Measurements from ENCODE around the gene PRKAR1A. TPM values are rescaled to one million over a fixed set of nuclear protein-coding genes. Genes with fewer than 3 reads are reported as not detected.

Gene PRKAR1A
- total RNA-seq, 1 donor from 2014 or later = 374 TPM

GRCh38 chr17:68556551-68556950 is 44.3 kb downstream of the PRKAR1A start:
- Histone ChIP-seq H3K36me3 (peaks cover 16% of the 10 kb centered on the region), H3K4me3 (no peak overlapping the region), H3K27me3 (ENCODE audit: low read depth) (no peaks in the 10 kb centered on the region), H3K4me1 (no peaks in the 10 kb centered on the region), H3K27ac (no peak overlapping the region), H3K9me3 (no peaks in the 10 kb centered on the region)
- ATAC-seq = no peak
- intact Hi-C loops (cut with DNase I) = no loop called here
- no peak for TF ChIP-seq CTCF (IDR thresholded peaks at IDR 0.05)
- DNase-seq = no peak

GRCh38 chr17:68559316-68559715 is 47.1 kb downstream of the PRKAR1A start:
- intact Hi-C loops (cut with DNase I) = no loop called here
- H3K4me3 ChIP-seq = no peak overlapping the region
- DNase-seq = no peak
- H3K4me1 ChIP-seq = no peaks in the 10 kb centered on the region
- H3K27me3 ChIP-seq (ENCODE audit: low read depth) = no peaks in the 10 kb centered on the region
- H3K27ac ChIP-seq = no peak overlapping the region
- H3K9me3 ChIP-seq = no peaks in the 10 kb centered on the region
- peaks cover 12% of the 10 kb centered on the region for H3K36me3 ChIP-seq
- no peak for TF ChIP-seq CTCF (IDR thresholded peaks at IDR 0.05)
- ATAC-seq = no peak

GRCh38 chr17:68560966-68561720 is 48.9 kb downstream of the PRKAR1A start:
- H3K27me3 ChIP-seq (ENCODE audit: low read depth) = no peaks in the 10 kb centered on the region
- no peak for TF ChIP-seq CTCF (IDR thresholded peaks at IDR 0.05)
- H3K36me3 ChIP-seq = no peaks in the 10 kb centered on the region
- intact Hi-C loops (cut with DNase I) = no loop called here
- H3K27ac ChIP-seq = no peak overlapping the region
- no peak overlapping the region for H3K4me3 ChIP-seq
- ATAC-seq = no peak
- peaks cover 1% of the 10 kb centered on the region for H3K4me1 ChIP-seq
- H3K9me3 ChIP-seq = no peaks in the 10 kb centered on the region
- no peak for DNase-seq

GRCh38 chr17:68562736-68563135 is 50.5 kb downstream of the PRKAR1A start:
- intact Hi-C loops (cut with DNase I) = no loop called here
- no peak overlapping the region for H3K27ac ChIP-seq

GRCh38 chr17:68564415-68565111 is 52.3 kb downstream of the PRKAR1A start:
- Histone ChIP-seq H3K4me3 (no peak overlapping the region), H3K27ac (no peak overlapping the region), H3K27me3 (ENCODE audit: low read depth) (no peaks in the 10 kb centered on the region), H3K9me3 (no peaks in the 10 kb centered on the region), H3K36me3 (no peaks in the 10 kb centered on the region), H3K4me1 (peaks cover 15% of the 10 kb centered on the region)
- intact Hi-C loops (cut with DNase I) = no loop called here
- TF ChIP-seq CTCF (IDR thresholded peaks at IDR 0.05) = no peak
- ATAC-seq = no peak
- no peak for DNase-seq

More at GRCh38 chr17:68562736-68563135, 50.5 kb downstream of the PRKAR1A start:
- DNase-seq (no peak), ATAC-seq (no peak)
- H3K27me3 ChIP-seq (ENCODE audit: low read depth) = no peaks in the 10 kb centered on the region
- H3K4me1 ChIP-seq = peaks cover 15% of the 10 kb centered on the region
- H3K4me3 ChIP-seq = no peak overlapping the region
- no peaks in the 10 kb centered on the region for H3K9me3 ChIP-seq
- TF ChIP-seq CTCF (IDR thresholded peaks at IDR 0.05) = no peak
- no peaks in the 10 kb centered on the region for H3K36me3 ChIP-seq

Data from lower lobe of right lung (tissue), 2 donors.